Smooth muscle cell (in vitro differentiated cells): ENCODE data around the gene MRPL51. TPM values are rescaled to one million over a fixed set of nuclear protein-coding genes. Genes with fewer than 3 reads are reported as not detected.
"Not testable (repeated sequence)": the region's sequence is repeated elsewhere in the genome, so short reads cannot be mapped to it uniquely, and the experiment has no call there.

Experiments used
- DNase-seq: peaks from one replicate; lab custom pipeline; 2025; ENCODE audit not compliant: unreplicated experiment; lab: John Stamatoyannopoulos, UW
- H2AFZ ChIP-seq: fragments of 200-600 bp; sonication (generic); 2 replicates; pipeline ENCODE4 v1.6.0; 2016; ENCODE audit warnings: antibody characterized with exemption, low read depth, mild to moderate bottlenecking
- H3F3A ChIP-seq: fragments of 200-600 bp; sonication (generic); 2 replicates; pipeline ENCODE4 v1.6.0; 2017; ENCODE audit warnings: antibody characterized with exemption, low read depth
- H3K27ac ChIP-seq: fragments of 200-600 bp; sonication (generic); 2 replicates; pipeline ENCODE4 v1.5.1; 2016; ENCODE audit warnings: low read depth, mild to moderate bottlenecking
- H3K27me3 ChIP-seq: fragments of 200-600 bp; sonication (generic); 2 replicates; pipeline ENCODE4 v1.6.1; 2016; ENCODE audit warnings: low read depth, mild to moderate bottlenecking
- H3K36me3 ChIP-seq: fragments of 200-600 bp; sonication (generic); 2 replicates; pipeline ENCODE4 v1.5.1; 2016; ENCODE audit warnings: low read depth
- H3K4me1 ChIP-seq: fragments of 200-600 bp; sonication (generic); 2 replicates; pipeline ENCODE4 v1.5.1; 2016; ENCODE audit warnings: low read depth
- H3K4me2 ChIP-seq: fragments of 200-600 bp; sonication (generic); 2 replicates; pipeline ENCODE4 v1.6.0; 2016; ENCODE audit warnings: mild to moderate bottlenecking
- H3K4me3 ChIP-seq: fragments of 200-600 bp; sonication (generic); 2 replicates; pipeline ENCODE4 v1.5.1; 2016; ENCODE audit warnings: mild to moderate bottlenecking
- H3K79me2 ChIP-seq: fragments of 200-600 bp; sonication (generic); 2 replicates; pipeline ENCODE4 v1.6.0; 2016; ENCODE audit warnings: low read depth, mild to moderate bottlenecking
- H3K9ac ChIP-seq: fragments of 200-600 bp; sonication (generic); 2 replicates; pipeline ENCODE4 v1.6.0; 2016; ENCODE audit warnings: low read depth
- H3K9me3 ChIP-seq: fragments of 200-600 bp; sonication (generic); replicated peaks from 2 replicates; pipeline ENCODE4 v1.5.1; 2016; ENCODE audit warnings: low read depth
- H4K20me1 ChIP-seq: fragments of 200-600 bp; sonication (generic); 2 replicates; pipeline ENCODE4 v1.6.0; 2016; ENCODE audit warnings: low read depth
- WGBS: methylation state at CpG from one replicate; pipeline ENCODE4 v1.1.7; 2016; ENCODE audit warnings: low lambda C conversion rate; 5-methylcytosine and 5-hydroxymethylcytosine counted together
- polyA plus RNA-seq: library from polyadenylated mRNA; unstranded; fragments of >200 nt; fragmentation: Nextera tagmentation; extraction: Ambion mirVana; gene quantifications from 2 replicates; pipeline ENCODE4 v1.2.1, GENCODE V29; 2016
- total RNA-seq: library from RNA; depleted of rRNA; stranded (reverse); fragments of >200 nt; gene quantifications from 2 replicates; pipeline ENCODE4 v1.2.3, GENCODE V29; 2014
- TF ChIP-seq, protein P1 (sequence below): fragments of 200-600 bp; sonication (generic); IDR thresholded peaks from 2 replicates; pipeline ENCODE4 v1.5.1; 2017; ENCODE audit warnings: borderline replicate concordance, mild to moderate bottlenecking, antibody characterized with exemption; ENCODE audit not compliant: insufficient read depth, poor library complexity, severe bottlenecking

The MRPL51 gene
- total and polyA plus RNA-seq, 2 experiments from 2014 or later = 126 to 364 TPM

DNA sequence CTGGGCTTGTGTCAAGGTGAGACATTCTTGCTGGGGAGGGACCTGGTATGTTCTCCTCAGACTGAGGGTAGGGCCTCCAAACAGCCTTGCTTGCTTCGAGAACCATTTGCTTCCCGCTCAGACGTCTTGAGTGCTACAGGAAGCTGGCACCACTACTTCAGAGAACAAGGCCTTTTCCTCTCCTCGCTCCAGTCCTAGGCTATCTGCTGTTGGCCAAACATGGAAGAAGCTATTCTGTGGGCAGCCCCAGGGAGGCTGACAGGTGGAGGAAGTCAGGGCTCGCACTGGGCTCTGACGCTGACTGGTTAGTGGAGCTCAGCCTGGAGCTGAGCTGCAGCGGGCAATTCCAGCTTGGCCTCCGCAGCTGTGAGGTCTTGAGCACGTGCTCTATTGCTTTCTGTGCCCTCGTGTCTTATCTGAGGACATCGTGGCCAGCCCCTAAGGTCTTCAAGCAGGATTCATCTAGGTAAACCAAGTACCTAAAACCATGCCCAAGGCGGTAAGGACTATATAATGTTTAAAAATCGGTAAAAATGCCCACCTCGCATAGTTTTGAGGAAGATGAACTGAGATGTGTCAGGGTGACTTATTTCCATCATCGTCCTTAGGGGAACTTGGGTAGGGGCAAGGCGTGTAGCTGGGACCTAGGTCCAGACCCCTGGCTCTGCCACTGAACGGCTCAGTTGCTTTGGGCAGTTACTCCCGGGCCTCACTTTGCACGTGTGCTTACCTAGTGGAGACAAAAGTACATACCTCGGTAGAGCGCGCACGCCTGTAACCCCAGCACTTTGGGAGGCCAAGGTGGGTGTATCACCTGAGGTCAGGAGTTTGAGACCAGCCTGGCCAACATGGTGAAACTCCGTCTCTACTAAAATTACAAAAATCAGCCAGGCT is 45.6 kb upstream of the MRPL51 start:
- no peak overlapping the region for H2AFZ ChIP-seq
- peaks cover 30% of the 10 kb centered on the region for H3K79me2 ChIP-seq
- WGBS = 76% methylated on average over 24 of the region's 24 CpGs
- H3K9me3 ChIP-seq = no peaks in the 10 kb centered on the region
- no peak for DNase-seq
- H3K27me3 ChIP-seq = no peaks in the 10 kb centered on the region
- H3K27ac ChIP-seq = peak overlapping the region; percentile 96
- H3K36me3 ChIP-seq = no peaks in the 10 kb centered on the region
- peaks cover 69% of the 10 kb centered on the region for H3F3A ChIP-seq
- H3K9ac ChIP-seq = no peak overlapping the region
- TF ChIP-seq, protein P1, sequence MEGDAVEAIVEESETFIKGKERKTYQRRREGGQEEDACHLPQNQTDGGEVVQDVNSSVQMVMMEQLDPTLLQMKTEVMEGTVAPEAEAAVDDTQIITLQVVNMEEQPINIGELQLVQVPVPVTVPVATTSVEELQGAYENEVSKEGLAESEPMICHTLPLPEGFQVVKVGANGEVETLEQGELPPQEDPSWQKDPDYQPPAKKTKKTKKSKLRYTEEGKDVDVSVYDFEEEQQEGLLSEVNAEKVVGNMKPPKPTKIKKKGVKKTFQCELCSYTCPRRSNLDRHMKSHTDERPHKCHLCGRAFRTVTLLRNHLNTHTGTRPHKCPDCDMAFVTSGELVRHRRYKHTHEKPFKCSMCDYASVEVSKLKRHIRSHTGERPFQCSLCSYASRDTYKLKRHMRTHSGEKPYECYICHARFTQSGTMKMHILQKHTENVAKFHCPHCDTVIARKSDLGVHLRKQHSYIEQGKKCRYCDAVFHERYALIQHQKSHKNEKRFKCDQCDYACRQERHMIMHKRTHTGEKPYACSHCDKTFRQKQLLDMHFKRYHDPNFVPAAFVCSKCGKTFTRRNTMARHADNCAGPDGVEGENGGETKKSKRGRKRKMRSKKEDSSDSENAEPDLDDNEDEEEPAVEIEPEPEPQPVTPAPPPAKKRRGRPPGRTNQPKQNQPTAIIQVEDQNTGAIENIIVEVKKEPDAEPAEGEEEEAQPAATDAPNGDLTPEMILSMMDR = no peak
- H3K4me1 ChIP-seq = peaks cover 10% of the 10 kb centered on the region
- H3K4me3 ChIP-seq = no peak overlapping the region
- no peak overlapping the region for H3K4me2 ChIP-seq
- peaks cover 61% of the 10 kb centered on the region for H4K20me1 ChIP-seq

DNA sequence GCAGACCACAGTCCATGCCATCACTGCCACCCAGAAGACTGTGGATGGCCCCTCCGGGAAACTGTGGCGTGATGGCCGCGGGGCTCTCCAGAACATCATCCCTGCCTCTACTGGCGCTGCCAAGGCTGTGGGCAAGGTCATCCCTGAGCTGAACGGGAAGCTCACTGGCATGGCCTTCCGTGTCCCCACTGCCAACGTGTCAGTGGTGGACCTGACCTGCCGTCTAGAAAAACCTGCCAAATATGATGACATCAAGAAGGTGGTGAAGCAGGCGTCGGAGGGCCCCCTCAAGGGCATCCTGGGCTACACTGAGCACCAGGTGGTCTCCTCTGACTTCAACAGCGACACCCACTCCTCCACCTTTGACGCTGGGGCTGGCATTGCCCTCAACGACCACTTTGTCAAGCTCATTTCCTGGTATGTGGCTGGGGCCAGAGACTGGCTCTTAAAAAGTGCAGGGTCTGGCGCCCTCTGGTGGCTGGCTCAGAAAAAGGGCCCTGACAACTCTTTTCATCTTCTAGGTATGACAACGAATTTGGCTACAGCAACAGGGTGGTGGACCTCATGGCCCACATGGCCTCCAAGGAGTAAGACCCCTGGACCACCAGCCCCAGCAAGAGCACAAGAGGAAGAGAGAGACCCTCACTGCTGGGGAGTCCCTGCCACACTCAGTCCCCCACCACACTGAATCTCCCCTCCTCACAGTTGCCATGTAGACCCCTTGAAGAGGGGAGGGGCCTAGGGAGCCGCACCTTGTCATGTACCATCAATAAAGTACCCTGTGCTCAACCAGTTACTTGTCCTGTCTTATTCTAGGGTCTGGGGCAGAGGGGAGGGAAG is 44.7 kb upstream of the MRPL51 start:
- not testable (repeated sequence) for H3K36me3 ChIP-seq, H3K9ac ChIP-seq, H3K4me3 ChIP-seq, H2AFZ ChIP-seq, H3K27me3 ChIP-seq, DNase-seq, H3K9me3 ChIP-seq
- H4K20me1 ChIP-seq = peaks cover 61% of the 10 kb centered on the region
- TF ChIP-seq, protein P1 = peak; percentile 82
- H3K4me1 ChIP-seq = peaks cover 15% of the 10 kb centered on the region
- peaks cover 69% of the 10 kb centered on the region for H3F3A ChIP-seq
- H3K4me2 ChIP-seq = peak overlapping the region; percentile 91
- peaks cover 30% of the 10 kb centered on the region for H3K79me2 ChIP-seq
- 67% methylated on average over 17 of the region's 17 CpGs for WGBS
- H3K27ac ChIP-seq = peak overlapping the region; percentile 96

DNA sequence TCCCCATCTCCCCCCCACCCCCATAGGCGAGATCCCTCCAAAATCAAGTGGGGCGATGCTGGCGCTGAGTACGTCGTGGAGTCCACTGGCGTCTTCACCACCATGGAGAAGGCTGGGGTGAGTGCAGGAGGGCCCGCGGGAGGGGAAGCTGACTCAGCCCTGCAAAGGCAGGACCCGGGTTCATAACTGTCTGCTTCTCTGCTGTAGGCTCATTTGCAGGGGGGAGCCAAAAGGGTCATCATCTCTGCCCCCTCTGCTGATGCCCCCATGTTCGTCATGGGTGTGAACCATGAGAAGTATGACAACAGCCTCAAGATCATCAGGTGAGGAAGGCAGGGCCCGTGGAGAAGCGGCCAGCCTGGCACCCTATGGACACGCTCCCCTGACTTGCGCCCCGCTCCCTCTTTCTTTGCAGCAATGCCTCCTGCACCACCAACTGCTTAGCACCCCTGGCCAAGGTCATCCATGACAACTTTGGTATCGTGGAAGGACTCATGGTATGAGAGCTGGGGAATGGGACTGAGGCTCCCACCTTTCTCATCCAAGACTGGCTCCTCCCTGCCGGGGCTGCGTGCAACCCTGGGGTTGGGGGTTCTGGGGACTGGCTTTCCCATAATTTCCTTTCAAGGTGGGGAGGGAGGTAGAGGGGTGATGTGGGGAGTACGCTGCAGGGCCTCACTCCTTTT is 44.0 kb upstream of the MRPL51 start:
- Histone ChIP-seq H3K4me1 (peaks cover 20% of the 10 kb centered on the region), H3K36me3 (no peaks in the 10 kb centered on the region), H2AFZ (no peak overlapping the region), H3F3A (peaks cover 65% of the 10 kb centered on the region), H3K9me3 (no peaks in the 10 kb centered on the region), H4K20me1 (peaks cover 61% of the 10 kb centered on the region), H3K4me2 (peak overlapping the region; percentile 91), H3K27ac (peak overlapping the region; percentile 96), H3K27me3 (no peaks in the 10 kb centered on the region), H3K9ac (no peak overlapping the region), H3K79me2 (peaks cover 30% of the 10 kb centered on the region), H3K4me3 (peak overlapping the region; percentile 93)
- TF ChIP-seq, protein P1 = no peak
- 90% methylated on average over 16 of the region's 19 CpGs for WGBS
- no peak for DNase-seq
